SH-SY5Y (cell line): ENCODE data around the gene SH3GL2.

Source experiments
- GATA2 ChIP-seq: IDR thresholded peaks from 2 replicates; pipeline ENCODE4 v1.6.1; 2011; ENCODE audit warnings: mild to moderate bottlenecking, low read depth, low read length
- GATA3 ChIP-seq: IDR thresholded peaks from 2 replicates; pipeline ENCODE4 v1.6.1; 2011; ENCODE audit warnings: low read depth, mild to moderate bottlenecking, low read length, moderate library complexity

- no peak for TF ChIP-seq GATA2
- no peak for TF ChIP-seq GATA3
These were observed 181.4 kb downstream of the SH3GL2 start for GRCh38 chr9:17760250-17760649.
